ENCODE results near the gene FYN.

Gene FYN

GRCh38 chr6:111614833-111615582 is 258.2 kb downstream of the FYN start:
- FAIRE-seq = no peak

- no peak for FAIRE-seq
Measured at GRCh38 chr6:111612379-111612778, 260.9 kb downstream of the FYN start.

GRCh38 chr6:111610548-111611172 is 262.6 kb downstream of the FYN start:
- FAIRE-seq = no peak

Data from TTC549 (cell line).